ENCODE results near the gene ARL11. TPM values are rescaled to one million over a fixed set of nuclear protein-coding genes. Genes with fewer than 3 reads are reported as not detected.

The ARL11 gene
- total RNA-seq, 2 experiments from 2014 or later: 0.11 to 0.14 TPM

GRCh38 chr13:49654011-49654410 is 25.7 kb downstream of the ARL11 start:
- Mint-ChIP-seq H3K27me3 (no peaks in the 10 kb centered on the region), H3K9me3 (no peaks in the 10 kb centered on the region), H3K4me1 (ENCODE audit: low read depth) (no peaks in the 10 kb centered on the region), H3K36me3 (ENCODE audit: low read depth) (peaks cover 14% of the 10 kb centered on the region), H3K4me3 (no peak overlapping the region), H3K27ac (no peak overlapping the region)
- DNase-seq: no peak
- ChIA-PET POLR2A (no interaction called here), CTCF (no interaction called here)
- no peak overlapping the region for H3K4me3 ChIP-seq (ENCODE audit: low read length)
- no peaks in the 10 kb centered on the region for H3K36me3 ChIP-seq (ENCODE audit: insufficient read depth, low read length)
- H3K27me3 ChIP-seq (ENCODE audit: control insufficient read depth in 1 of 2, insufficient read depth in 2 of 2, low read length in 2 of 2): no peaks in the 10 kb centered on the region
- ATAC-seq (ENCODE audit: poor library complexity): no peak
- no peaks in the 10 kb centered on the region for H3K4me1 ChIP-seq (ENCODE audit: insufficient read depth, low read length)
- H3K27ac ChIP-seq (ENCODE audit: low read depth in 1 of 2, low read length in 2 of 2): no peak overlapping the region
- TF ChIP-seq, protein P1, sequence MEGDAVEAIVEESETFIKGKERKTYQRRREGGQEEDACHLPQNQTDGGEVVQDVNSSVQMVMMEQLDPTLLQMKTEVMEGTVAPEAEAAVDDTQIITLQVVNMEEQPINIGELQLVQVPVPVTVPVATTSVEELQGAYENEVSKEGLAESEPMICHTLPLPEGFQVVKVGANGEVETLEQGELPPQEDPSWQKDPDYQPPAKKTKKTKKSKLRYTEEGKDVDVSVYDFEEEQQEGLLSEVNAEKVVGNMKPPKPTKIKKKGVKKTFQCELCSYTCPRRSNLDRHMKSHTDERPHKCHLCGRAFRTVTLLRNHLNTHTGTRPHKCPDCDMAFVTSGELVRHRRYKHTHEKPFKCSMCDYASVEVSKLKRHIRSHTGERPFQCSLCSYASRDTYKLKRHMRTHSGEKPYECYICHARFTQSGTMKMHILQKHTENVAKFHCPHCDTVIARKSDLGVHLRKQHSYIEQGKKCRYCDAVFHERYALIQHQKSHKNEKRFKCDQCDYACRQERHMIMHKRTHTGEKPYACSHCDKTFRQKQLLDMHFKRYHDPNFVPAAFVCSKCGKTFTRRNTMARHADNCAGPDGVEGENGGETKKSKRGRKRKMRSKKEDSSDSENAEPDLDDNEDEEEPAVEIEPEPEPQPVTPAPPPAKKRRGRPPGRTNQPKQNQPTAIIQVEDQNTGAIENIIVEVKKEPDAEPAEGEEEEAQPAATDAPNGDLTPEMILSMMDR (IDR thresholded peaks at IDR 0.05): no peak
- no peaks in the 10 kb centered on the region for H3K9me3 ChIP-seq (ENCODE audit: control insufficient read depth in 1 of 2, insufficient read depth in 1 of 2, low read length in 2 of 2)
- intact Hi-C loops (cut with DNase I, micrococcal nuclease): loop anchor here in 1 of 2 experiments (5.0 kb wide), 1 partner anchor 193 kb away; no protein-coding TSS in a partner anchor

DNA sequence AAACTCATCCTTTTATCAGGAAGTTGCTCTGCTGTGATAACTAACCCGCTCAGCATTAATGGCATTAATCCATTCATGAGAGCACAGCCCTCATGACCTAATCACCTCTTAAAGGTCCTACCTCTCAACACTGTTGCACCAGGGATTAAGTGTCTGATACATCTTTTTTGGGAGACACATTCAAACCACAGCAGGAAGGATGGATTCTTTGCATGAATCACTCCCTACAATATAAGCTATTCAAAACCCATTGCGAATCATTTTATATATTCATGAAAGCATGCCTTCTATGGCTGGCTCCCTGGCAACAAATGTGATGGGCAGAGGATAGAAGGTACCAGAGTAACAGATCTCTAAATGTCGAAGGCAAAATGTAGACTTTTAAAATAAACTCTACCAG is 27.6 kb downstream of the ARL11 start:
- H3K27ac ChIP-seq (ENCODE audit: low read depth in 1 of 2, low read length in 2 of 2): no peak overlapping the region
- H3K9me3 ChIP-seq (ENCODE audit: control insufficient read depth in 1 of 2, insufficient read depth in 1 of 2, low read length in 2 of 2): no peaks in the 10 kb centered on the region
- ChIA-PET CTCF (no interaction called here), POLR2A (no interaction called here)
- TF ChIP-seq, protein P1 (IDR thresholded peaks at IDR 0.05): no peak
- no peak overlapping the region for H3K4me3 ChIP-seq (ENCODE audit: low read length)
- Mint-ChIP-seq H3K36me3 (ENCODE audit: low read depth) (peaks cover 28% of the 10 kb centered on the region), H3K27me3 (no peaks in the 10 kb centered on the region), H3K9me3 (no peaks in the 10 kb centered on the region), H3K4me3 (no peak overlapping the region), H3K27ac (no peak overlapping the region), H3K4me1 (ENCODE audit: low read depth) (no peaks in the 10 kb centered on the region)
- H3K27me3 ChIP-seq (ENCODE audit: control insufficient read depth in 1 of 2, insufficient read depth in 2 of 2, low read length in 2 of 2): no peaks in the 10 kb centered on the region
- H3K36me3 ChIP-seq (ENCODE audit: insufficient read depth, low read length): peaks cover 8% of the 10 kb centered on the region
- no peak for DNase-seq
- H3K4me1 ChIP-seq (ENCODE audit: insufficient read depth, low read length): no peaks in the 10 kb centered on the region
- ATAC-seq (ENCODE audit: poor library complexity): no peak
- intact Hi-C loops (cut with DNase I, micrococcal nuclease): no loop called here

- Mint-ChIP-seq H3K4me1 (ENCODE audit: low read depth) (no peaks in the 10 kb centered on the region), H3K27ac (no peak overlapping the region), H3K9me3 (no peaks in the 10 kb centered on the region), H3K4me3 (no peak overlapping the region), H3K36me3 (ENCODE audit: low read depth) (peaks cover 41% of the 10 kb centered on the region), H3K27me3 (no peaks in the 10 kb centered on the region)
- ChIA-PET CTCF (no interaction called here), POLR2A (no interaction called here)
- no peak for ATAC-seq (ENCODE audit: poor library complexity)
- Histone ChIP-seq H3K27me3 (ENCODE audit: control insufficient read depth in 1 of 2, insufficient read depth in 2 of 2, low read length in 2 of 2) (no peaks in the 10 kb centered on the region), H3K9me3 (ENCODE audit: control insufficient read depth in 1 of 2, insufficient read depth in 1 of 2, low read length in 2 of 2) (no peaks in the 10 kb centered on the region), H3K4me3 (ENCODE audit: low read length) (no peak overlapping the region), H3K36me3 (ENCODE audit: insufficient read depth, low read length) (peaks cover 14% of the 10 kb centered on the region), H3K4me1 (ENCODE audit: insufficient read depth, low read length) (no peaks in the 10 kb centered on the region), H3K27ac (ENCODE audit: low read depth in 1 of 2, low read length in 2 of 2) (no peak overlapping the region)
- intact Hi-C loops (cut with DNase I, micrococcal nuclease): no loop called here
- TF ChIP-seq, protein P1 (IDR thresholded peaks at IDR 0.05): no peak
- no peak for DNase-seq
Observed at GRCh38 chr13:49657241-49657641, 28.9 kb downstream of the ARL11 start.

Data from CD4-positive, alpha-beta T cell (primary cell).